HEK293T (cell line): ENCODE results near the gene CA5A.

Experiments used
- ARNT ChIP-seq: fragments of 450-650 bp; IDR thresholded peaks from 2 replicates; pipeline ENCODE4 v1.6.1; 2017; ENCODE audit warnings: mild to moderate bottlenecking
- BHLHE40 ChIP-seq: fragments of 450-650 bp; IDR thresholded peaks from 2 replicates; pipeline ENCODE4 v1.6.1; 2016; ENCODE audit warnings: mild to moderate bottlenecking, moderate library complexity, borderline replicate concordance
- FOXK2 ChIP-seq: fragments of 450-650 bp; IDR thresholded peaks from 2 replicates; pipeline ENCODE4 v1.6.1; 2016; ENCODE audit warnings: mild to moderate bottlenecking
- FOXM1 ChIP-seq: fragments of 450-650 bp; IDR thresholded peaks from 2 replicates; pipeline ENCODE4 v1.6.1; 2017; ENCODE audit warnings: mild to moderate bottlenecking, borderline replicate concordance
- HDGF ChIP-seq: fragments of 450-650 bp; IDR thresholded peaks from 2 replicates; pipeline ENCODE4 v1.6.1; 2017; ENCODE audit warnings: antibody characterized with exemption, borderline replicate concordance
- SP1 ChIP-seq: fragments of 450-650 bp; IDR thresholded peaks from 2 replicates; pipeline ENCODE4 v1.6.1; 2017
- SUZ12 ChIP-seq: fragments of 450-650 bp; IDR thresholded peaks from 2 replicates; pipeline ENCODE4 v1.6.1; 2016; ENCODE audit warnings: mild to moderate bottlenecking
- TARDBP ChIP-seq: fragments of 450-650 bp; IDR thresholded peaks from 2 replicates; pipeline ENCODE4 v1.6.1; 2016
- ZNF384 ChIP-seq: fragments of 450-650 bp; IDR thresholded peaks from 2 replicates; pipeline ENCODE4 v1.6.1; 2016

DNA sequence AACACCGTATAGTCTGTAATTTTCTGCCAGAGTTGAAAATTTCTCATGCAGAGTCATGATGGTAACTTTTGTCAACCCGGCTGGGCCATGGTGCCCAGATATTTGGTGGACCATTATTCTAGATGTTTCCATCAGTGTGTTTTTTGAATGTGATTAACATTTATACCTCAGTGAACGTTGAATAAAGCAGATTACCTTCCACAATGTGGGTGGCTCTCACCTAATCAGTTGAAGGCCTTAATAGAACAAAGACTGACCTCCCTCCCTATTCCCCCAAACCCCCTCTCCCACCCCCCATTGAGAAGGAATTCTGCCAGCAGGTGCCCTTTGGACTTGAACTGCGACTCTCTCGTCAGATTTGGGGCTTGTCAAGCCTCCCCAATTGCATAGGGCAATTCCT is 6.4 kb upstream of the CA5A start:
- TF ChIP-seq FOXM1 (no peak), BHLHE40 (no peak), SP1 (no peak), ZNF384 (no peak), TARDBP (no peak), FOXK2 (no peak), ARNT (no peak), SUZ12 (no peak), HDGF (no peak)
